ENCODE measurements around the gene HACL1.

Gene HACL1

GRCh38 chr3:15522016-15522415 lies 79.4 kb downstream of the HACL1 start:
- DNase-seq, result no peak

GRCh38 chr3:15521573-15521965 lies 79.8 kb downstream of the HACL1 start, which contains the start of gene COLQ:
COLQ (minus strand) TSS chr3:15521706; CDS start chr3:15521625, 81 bp downstream.
- DNase-seq, result peak; percentile 17

GRCh38 chr3:15520804-15521572 lies 80.4 kb downstream of the HACL1 start:
- no peak for DNase-seq

GRCh38 chr3:15520185-15520584 lies 81.2 kb downstream of the HACL1 start:
- DNase-seq, result no peak

- no peak for DNase-seq
These were observed 82.3 kb downstream of the HACL1 start for GRCh38 chr3:15519096-15519495.

GRCh38 chr3:15514663-15515340 lies 86.6 kb downstream of the HACL1 start:
- DNase-seq, result no peak

- no peak for DNase-seq
These were observed 87.3 kb downstream of the HACL1 start for GRCh38 chr3:15513810-15514662.

- DNase-seq, result no peak
These were observed 88.3 kb downstream of the HACL1 start for GRCh38 chr3:15513116-15513515.

GRCh38 chr3:15512166-15512565 lies 89.2 kb downstream of the HACL1 start:
- no peak for DNase-seq

- DNase-seq, result no peak
These were observed 90.2 kb downstream of the HACL1 start for GRCh38 chr3:15511156-15511555.

Measured in fibroblast of skin of abdomen (primary cell).